PC-3 (cell line): ENCODE results near the gene ITGB1BP1. TPM values are rescaled to one million over a fixed set of nuclear protein-coding genes. Genes with fewer than 3 reads are reported as not detected.

Experiments used
- ATAC-seq: fragments of 200-7000 bp; cut with Tn5 transposase; 2 replicates; pipeline ENCODE4 v1.9.1; 2020; ENCODE audit warnings: mild to moderate bottlenecking, moderate library complexity
- BruUV-seq: library from RNA; stranded (reverse); fragments of 400-500 nt; replicated peaks from 2 replicates; lab custom pipeline; 2021; lab: Mats Ljungman, UMichigan
- CTCF ChIA-PET: fragments of 300-600 bp; sonication (Branson Sonifier 250); formaldehyde crosslinking; loops from one replicate; lab custom pipeline; 2022; ENCODE audit warnings: antibody characterized with exemption; lab: Charles Lee
- POLR2A ChIA-PET: fragments of 300-600 bp; sonication (Branson Sonifier 250); formaldehyde crosslinking; loops from one replicate; lab custom pipeline; 2022; ENCODE audit warnings: antibody characterized with exemption; ENCODE audit not compliant: unreplicated experiment; lab: Charles Lee
- DNase-seq: peaks from one replicate; pipeline ENCODE4 v3.0.0-alpha.2; 2015
- H2AFZ ChIP-seq: fragments of 300-600 bp; sonication (generic); 2 replicates; pipeline ENCODE4 v1.6.0; 2016; ENCODE audit warnings: antibody characterized with exemption, low read length
- H3F3A ChIP-seq: fragments of 300-600 bp; sonication (generic); one replicate; pipeline ENCODE4 v1.6.0; 2017; ENCODE audit warnings: antibody characterized with exemption, low read length, control low read depth, mild to moderate bottlenecking; ENCODE audit not compliant: unreplicated experiment
- H3K27ac ChIP-seq: fragments of 300-600 bp; sonication (generic); 2 replicates; pipeline ENCODE4 v1.5.1; 2016; ENCODE audit warnings: mild to moderate bottlenecking, low read length
- H3K27me3 ChIP-seq: fragments of 300-600 bp; sonication (generic); 2 replicates; pipeline ENCODE4 v1.6.1; 2016; ENCODE audit warnings: low read length, mixed read lengths
- H3K36me3 ChIP-seq: fragments of 300-600 bp; sonication (generic); 2 replicates; pipeline ENCODE4 v1.6.1; 2016; ENCODE audit warnings: low read depth, mixed run types, low read length, mixed read lengths
- H3K4me1 ChIP-seq: fragments of 300-600 bp; sonication (generic); 2 replicates; pipeline ENCODE4 v1.5.1; 2016; ENCODE audit warnings: low read length; ENCODE audit not compliant: insufficient read depth
- H3K4me2 ChIP-seq: fragments of 300-600 bp; sonication (generic); 2 replicates; pipeline ENCODE4 v1.6.0; 2016; ENCODE audit warnings: low read length
- H3K4me3 ChIP-seq: fragments of 300-600 bp; sonication (generic); 2 replicates; pipeline ENCODE4 v1.5.1; 2016; ENCODE audit warnings: mild to moderate bottlenecking, low read length, mixed read lengths
- H3K79me2 ChIP-seq: fragments of 300-600 bp; sonication (generic); 2 replicates; pipeline ENCODE4 v1.6.1; 2017; ENCODE audit warnings: low read length, mixed read lengths
- H3K9ac ChIP-seq: fragments of 300-600 bp; sonication (generic); 2 replicates; pipeline ENCODE4 v1.6.0; 2016; ENCODE audit warnings: mild to moderate bottlenecking, low read length
- H3K9me2 ChIP-seq: fragments of 300-600 bp; sonication (generic); replicated peaks from 2 replicates; pipeline ENCODE4 v1.6.1; 2016; ENCODE audit warnings: mixed run types, low read length, mixed read lengths
- H3K9me3 ChIP-seq: fragments of 300-600 bp; sonication (generic); 2 replicates; pipeline ENCODE4 v1.6.1; 2016; ENCODE audit warnings: low read length, mixed read lengths
- H4K20me1 ChIP-seq: fragments of 300-600 bp; sonication (generic); 2 replicates; pipeline ENCODE4 v1.6.1; 2016; ENCODE audit warnings: low read length, mixed read lengths
- EZH2 ChIP-seq: fragments of 300-600 bp; sonication (generic); IDR thresholded peaks from one replicate; pipeline ENCODE4 v1.6.1; 2017; ENCODE audit warnings: antibody characterized with exemption, mild to moderate bottlenecking, low read length; ENCODE audit not compliant: unreplicated experiment
- EZH2phosphoT487 ChIP-seq: fragments of 300-600 bp; sonication (generic); IDR thresholded peaks from 2 replicates; pipeline ENCODE4 v1.6.1; 2018; ENCODE audit warnings: mild to moderate bottlenecking, antibody characterized with exemption, low read length, borderline replicate concordance
- intact Hi-C: fragments of 100-400 bp; cut with micrococcal nuclease; formaldehyde crosslinking; loops from 2 replicates; pipeline ENCODE4 v1.9.0; 2023
- total RNA-seq: library from RNA; depleted of rRNA; stranded (reverse); fragments of >200 nt; gene quantifications from 2 replicates; pipeline ENCODE4 v1.2.3, GENCODE V29; 2014
- TF ChIP-seq, protein P1 (sequence below): fragments of 300-600 bp; sonication (generic); conservative IDR thresholded peaks from 2 replicates; pipeline ENCODE4 v1.5.1; 2017; ENCODE audit warnings: antibody characterized with exemption, low read depth, mild to moderate bottlenecking, low read length

Gene ITGB1BP1
- total RNA-seq, 1 experiment from 2014 or later, result 77.6 TPM

- no peak overlapping the region for H3K4me3 ChIP-seq
- intact Hi-C loops, result no loop called here
- H3K27ac ChIP-seq, result peak overlapping the region; percentile 89
- ChIA-PET CTCF (no interaction called here), POLR2A (interaction anchor here (0.6 kb wide), 1 partner anchor 44 kb away, joined by 7 read pairs; the partner anchor contains the start of gene ITGB1BP1)
- peaks cover 11% of the 10 kb centered on the region for H3F3A ChIP-seq
- peak overlapping the region; percentile 63 for H3K9ac ChIP-seq
- no TSS peak for BruUV-seq
- H4K20me1 ChIP-seq, result no peaks in the 10 kb centered on the region
- TF ChIP-seq EZH2 (no peak), EZH2phosphoT487 (no peak)
- TF ChIP-seq, protein P1, sequence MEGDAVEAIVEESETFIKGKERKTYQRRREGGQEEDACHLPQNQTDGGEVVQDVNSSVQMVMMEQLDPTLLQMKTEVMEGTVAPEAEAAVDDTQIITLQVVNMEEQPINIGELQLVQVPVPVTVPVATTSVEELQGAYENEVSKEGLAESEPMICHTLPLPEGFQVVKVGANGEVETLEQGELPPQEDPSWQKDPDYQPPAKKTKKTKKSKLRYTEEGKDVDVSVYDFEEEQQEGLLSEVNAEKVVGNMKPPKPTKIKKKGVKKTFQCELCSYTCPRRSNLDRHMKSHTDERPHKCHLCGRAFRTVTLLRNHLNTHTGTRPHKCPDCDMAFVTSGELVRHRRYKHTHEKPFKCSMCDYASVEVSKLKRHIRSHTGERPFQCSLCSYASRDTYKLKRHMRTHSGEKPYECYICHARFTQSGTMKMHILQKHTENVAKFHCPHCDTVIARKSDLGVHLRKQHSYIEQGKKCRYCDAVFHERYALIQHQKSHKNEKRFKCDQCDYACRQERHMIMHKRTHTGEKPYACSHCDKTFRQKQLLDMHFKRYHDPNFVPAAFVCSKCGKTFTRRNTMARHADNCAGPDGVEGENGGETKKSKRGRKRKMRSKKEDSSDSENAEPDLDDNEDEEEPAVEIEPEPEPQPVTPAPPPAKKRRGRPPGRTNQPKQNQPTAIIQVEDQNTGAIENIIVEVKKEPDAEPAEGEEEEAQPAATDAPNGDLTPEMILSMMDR, result no peak
- H3K9me3 ChIP-seq, result no peaks in the 10 kb centered on the region
- no peaks in the 10 kb centered on the region for H3K79me2 ChIP-seq
- peaks cover 58% of the 10 kb centered on the region for H3K4me1 ChIP-seq
- H2AFZ ChIP-seq, result no peak overlapping the region
- peak overlapping the region; percentile 55 for H3K4me2 ChIP-seq
- no peaks in the 10 kb centered on the region for H3K9me2 ChIP-seq
- ATAC-seq, result peak; percentile 68
- H3K36me3 ChIP-seq, result peaks cover 41% of the 10 kb centered on the region
- no peaks in the 10 kb centered on the region for H3K27me3 ChIP-seq
- peak; percentile 72 for DNase-seq
Measured at GRCh38 chr2:9378433-9379390, 44.6 kb downstream of the ITGB1BP1 start.

DNA sequence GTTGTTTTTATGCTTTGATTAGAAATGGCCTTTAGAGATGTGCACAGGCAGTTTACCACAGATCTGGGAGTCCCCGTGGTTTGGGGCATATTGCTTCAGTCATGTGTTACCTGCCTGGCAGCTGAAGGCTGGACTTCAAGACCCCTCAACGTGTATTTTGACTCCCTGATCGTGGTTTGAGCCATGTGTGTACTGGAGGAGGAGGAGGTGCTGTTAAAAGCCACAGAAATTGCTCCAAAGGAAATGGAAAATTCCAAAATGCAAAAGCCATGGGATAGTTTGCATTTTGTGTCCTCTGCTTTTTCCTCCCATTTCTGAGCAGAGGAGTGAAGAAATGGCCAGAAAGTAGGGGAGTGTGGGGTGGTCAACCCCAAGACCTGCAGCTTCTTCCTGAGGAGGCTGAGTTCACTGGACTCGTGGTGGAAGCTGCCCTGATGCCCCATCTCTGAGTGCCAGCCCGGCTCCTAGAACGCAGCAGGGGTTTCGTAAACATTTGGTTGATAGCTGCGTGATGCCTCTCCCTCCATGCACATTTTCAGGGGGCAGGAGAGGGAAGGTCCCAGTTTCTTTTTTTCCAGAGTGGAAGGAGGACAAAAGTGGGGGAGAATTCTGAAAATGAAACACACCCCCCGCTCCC, 45.7 kb downstream of the ITGB1BP1 start:
- H3K79me2 ChIP-seq, result no peaks in the 10 kb centered on the region
- no peak overlapping the region for H3K4me3 ChIP-seq
- CTCF ChIA-PET, result no interaction called here
- peak overlapping the region; percentile 63 for H3K9ac ChIP-seq
- peak overlapping the region; percentile 89 for H3K27ac ChIP-seq
- no peaks in the 10 kb centered on the region for H3K9me2 ChIP-seq
- TF ChIP-seq, protein P1, result no peak
- TF ChIP-seq EZH2phosphoT487 (no peak), EZH2 (no peak)
- no peak for DNase-seq
- H3K9me3 ChIP-seq, result no peaks in the 10 kb centered on the region
- POLR2A ChIA-PET, result interaction anchor here (0.8 kb wide), 1 partner anchor 15 kb away, joined by 6 read pairs; no protein-coding TSS in a partner anchor
- intact Hi-C loops, result no loop called here
- no peaks in the 10 kb centered on the region for H4K20me1 ChIP-seq
- H2AFZ ChIP-seq, result no peak overlapping the region
- no peak for ATAC-seq
- no TSS peak for BruUV-seq
- peaks cover 11% of the 10 kb centered on the region for H3F3A ChIP-seq
- peak overlapping the region; percentile 55; the same call in 1 of the 2 replicates for H3K4me2 ChIP-seq
- H3K27me3 ChIP-seq, result no peaks in the 10 kb centered on the region
- H3K36me3 ChIP-seq, result peaks cover 33% of the 10 kb centered on the region
- peaks cover 52% of the 10 kb centered on the region for H3K4me1 ChIP-seq
